Esophagus squamous epithelium (tissue), 4 donors: Measurements from ENCODE around the gene SULT6B1.

Experiments used
- POLR2A ChIP-seq, 4 donors: fragments of 450-650 bp; IDR thresholded peaks; one replicate each; pipeline ENCODE4 v1.6.1; 2017; ENCODE audit warnings: antibody characterized with exemption in 4 of 4, mild to moderate bottlenecking in 4 of 4, moderate library complexity in 3 of 4
- TF ChIP-seq, protein P1 (sequence below), 6 experiments: fragments of 450-650 bp in 4 of 6; fragments of 200-600 bp in 2 of 6; sonication (generic) in 2 of 6; IDR thresholded peaks; one replicate each; pipeline ENCODE4 v1.5.1; 2016 to 2019; ENCODE audit warnings: antibody characterized with exemption in 6 of 6, mild to moderate bottlenecking in 4 of 6, moderate library complexity in 4 of 6

GRCh38 chr2:37198681-37199065, 10.2 kb upstream of the SULT6B1 start:
- TF ChIP-seq POLR2A (IDR thresholded peaks at IDR 0.05) = no peak
- TF ChIP-seq, protein P1, sequence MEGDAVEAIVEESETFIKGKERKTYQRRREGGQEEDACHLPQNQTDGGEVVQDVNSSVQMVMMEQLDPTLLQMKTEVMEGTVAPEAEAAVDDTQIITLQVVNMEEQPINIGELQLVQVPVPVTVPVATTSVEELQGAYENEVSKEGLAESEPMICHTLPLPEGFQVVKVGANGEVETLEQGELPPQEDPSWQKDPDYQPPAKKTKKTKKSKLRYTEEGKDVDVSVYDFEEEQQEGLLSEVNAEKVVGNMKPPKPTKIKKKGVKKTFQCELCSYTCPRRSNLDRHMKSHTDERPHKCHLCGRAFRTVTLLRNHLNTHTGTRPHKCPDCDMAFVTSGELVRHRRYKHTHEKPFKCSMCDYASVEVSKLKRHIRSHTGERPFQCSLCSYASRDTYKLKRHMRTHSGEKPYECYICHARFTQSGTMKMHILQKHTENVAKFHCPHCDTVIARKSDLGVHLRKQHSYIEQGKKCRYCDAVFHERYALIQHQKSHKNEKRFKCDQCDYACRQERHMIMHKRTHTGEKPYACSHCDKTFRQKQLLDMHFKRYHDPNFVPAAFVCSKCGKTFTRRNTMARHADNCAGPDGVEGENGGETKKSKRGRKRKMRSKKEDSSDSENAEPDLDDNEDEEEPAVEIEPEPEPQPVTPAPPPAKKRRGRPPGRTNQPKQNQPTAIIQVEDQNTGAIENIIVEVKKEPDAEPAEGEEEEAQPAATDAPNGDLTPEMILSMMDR (IDR thresholded peaks at IDR 0.05) = no peak
